Forelimb muscle (tissue), 1 donor: ENCODE data around the gene ARPP19. TPM values are rescaled to one million over a fixed set of nuclear protein-coding genes. Genes with fewer than 3 reads are reported as not detected.
"Not testable (repeated sequence)": the region's sequence is repeated elsewhere in the genome, so short reads cannot be mapped to it uniquely, and the experiment has no call there.

Source experiments
- DNase-seq: peaks from one replicate; pipeline ENCODE4 v3.0.0-alpha.2; 2013; ENCODE audit warnings: low read depth
- polyA plus RNA-seq: library from polyadenylated mRNA; unstranded; fragments of 120-200 nt; gene quantifications from one replicate; pipeline ENCODE4 v1.2.1, GENCODE V29; 2013; ENCODE audit not compliant: insufficient read length

The ARPP19 gene
- polyA plus RNA-seq, 1 donor: 64.8 TPM

DNA sequence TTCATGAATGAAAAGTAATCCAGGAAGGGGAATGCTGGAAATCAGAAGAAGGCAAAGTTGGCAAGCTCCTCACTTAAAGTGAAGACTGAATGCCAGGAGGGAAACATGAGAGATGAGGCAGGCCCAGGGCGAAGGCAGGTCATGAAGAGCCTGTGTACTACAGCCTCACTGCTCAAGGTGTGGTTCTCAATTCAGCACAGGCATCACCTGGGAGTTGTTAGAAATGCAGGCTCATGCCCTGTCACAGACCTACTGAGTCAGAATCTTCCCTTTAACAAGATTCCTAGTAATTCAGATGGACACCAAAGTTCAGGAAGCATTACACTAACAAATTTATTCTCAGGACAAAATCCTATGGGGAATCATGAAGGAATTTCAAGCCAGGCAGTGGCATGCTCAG lies 54.3 kb downstream of the ARPP19 start:
- no peak for DNase-seq

DNA sequence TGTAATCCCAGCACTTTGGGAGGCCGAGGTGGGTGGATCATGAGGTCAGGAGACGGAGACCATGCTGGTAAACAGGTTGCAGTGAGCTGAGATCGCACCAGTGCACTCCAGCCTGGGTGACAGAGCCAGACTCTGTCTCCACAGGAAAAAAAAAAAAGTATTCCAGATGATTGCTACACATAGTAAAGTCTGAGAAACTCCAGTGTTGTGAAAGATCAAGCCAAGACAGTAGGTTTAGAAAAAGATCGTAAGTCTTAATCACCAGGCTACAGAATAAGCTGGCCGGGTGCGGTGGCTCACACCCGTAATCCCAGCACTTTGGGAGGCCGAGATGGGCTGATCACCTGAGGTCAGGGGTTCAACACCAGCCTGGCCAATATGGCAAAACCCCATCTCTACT lies 56.0 kb downstream of the ARPP19 start:
- not testable (repeated sequence) for DNase-seq

DNA sequence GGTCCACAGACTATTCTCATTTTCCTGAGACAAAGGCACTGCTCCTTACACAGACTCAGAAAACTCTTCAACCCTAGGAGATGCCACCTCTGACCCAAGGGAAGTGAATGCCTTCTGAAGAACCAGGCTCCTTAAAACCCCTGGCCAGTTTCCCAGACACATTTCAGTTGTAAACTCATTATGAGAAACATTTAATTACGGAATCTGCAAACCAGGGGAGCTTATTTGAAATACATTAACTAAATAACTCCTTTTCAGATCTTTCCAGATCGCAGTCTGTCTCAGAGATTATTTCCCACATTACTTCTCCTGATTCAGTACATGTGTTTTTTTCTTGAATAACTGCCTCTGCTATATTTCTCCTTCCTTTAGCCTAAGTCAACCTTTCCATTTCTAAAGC lies 57.7 kb downstream of the ARPP19 start:
- DNase-seq: no peak

DNA sequence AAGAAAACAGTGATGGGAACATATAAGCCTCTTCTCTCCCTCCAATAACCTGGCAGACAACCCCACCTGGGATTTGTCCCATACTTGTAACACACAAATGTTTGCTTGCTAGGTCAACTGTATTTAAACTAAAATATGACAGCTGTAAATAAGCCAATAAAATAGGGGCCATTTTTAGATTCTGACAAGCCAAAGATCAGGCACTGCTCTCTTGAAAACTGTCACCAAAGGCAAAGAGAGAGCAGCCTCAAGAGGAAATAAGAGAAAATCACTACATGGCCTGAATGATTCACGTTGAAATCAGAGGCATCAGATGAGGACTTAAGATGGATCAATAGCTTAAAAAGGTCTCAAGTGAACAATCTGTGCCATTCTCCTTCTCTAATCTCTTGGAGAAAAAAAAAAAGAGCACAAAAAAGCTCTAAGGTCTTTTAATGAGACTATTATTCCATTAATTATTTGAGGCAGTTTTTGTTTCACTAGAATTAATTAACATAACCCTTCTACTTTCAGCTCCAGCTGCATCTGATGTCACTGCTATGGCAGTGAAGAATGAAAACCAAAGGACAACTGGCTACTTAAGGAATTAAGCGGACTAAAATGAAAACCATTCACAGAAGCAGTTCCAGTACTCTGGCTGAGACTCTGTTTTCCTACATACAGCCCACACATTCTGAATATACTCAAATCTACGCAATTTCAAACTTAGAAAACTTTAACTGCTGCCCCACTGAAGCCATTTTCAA lies 59.2 kb downstream of the ARPP19 start:
- no peak for DNase-seq

DNA sequence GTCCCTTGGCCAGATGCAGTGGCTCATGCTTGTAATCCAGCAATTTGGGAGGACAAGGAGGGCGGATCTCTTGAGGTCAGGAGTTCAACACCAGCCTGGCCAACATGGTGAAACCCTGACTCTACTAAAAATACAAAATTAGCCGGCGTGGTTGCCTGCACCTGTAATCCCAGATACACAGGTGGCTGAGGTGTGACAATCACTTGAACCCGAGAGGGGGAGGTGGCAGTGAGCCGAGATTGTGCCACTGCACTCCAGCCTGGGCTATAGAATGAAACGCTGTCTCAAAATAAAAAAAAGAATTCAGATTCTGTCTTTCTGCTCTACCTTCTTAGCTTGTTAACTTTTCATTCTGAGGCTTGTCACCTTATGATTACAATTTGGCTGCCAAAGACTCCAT lies 62.3 kb downstream of the ARPP19 start:
- no peak for DNase-seq

DNA sequence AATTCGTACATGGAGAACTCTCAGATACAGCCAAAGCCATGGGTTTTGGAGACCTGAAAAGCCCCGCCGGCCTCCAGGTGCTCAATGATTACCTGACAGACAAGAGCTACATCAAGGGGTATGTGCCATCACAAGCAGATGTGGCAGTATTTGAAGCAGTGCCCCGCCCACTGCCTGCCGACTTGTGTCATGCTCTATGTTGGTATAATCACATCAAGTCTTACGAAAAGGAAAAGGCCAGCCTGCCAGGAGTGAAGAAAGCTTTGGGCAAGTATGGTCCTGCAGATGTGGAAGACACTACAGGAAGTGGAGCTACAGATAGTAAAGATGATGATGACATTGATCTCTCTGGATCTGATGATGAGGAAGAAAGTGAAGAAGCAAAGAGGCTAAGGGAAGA lies 63.7 kb downstream of the ARPP19 start:
- no peak for DNase-seq

DNA sequence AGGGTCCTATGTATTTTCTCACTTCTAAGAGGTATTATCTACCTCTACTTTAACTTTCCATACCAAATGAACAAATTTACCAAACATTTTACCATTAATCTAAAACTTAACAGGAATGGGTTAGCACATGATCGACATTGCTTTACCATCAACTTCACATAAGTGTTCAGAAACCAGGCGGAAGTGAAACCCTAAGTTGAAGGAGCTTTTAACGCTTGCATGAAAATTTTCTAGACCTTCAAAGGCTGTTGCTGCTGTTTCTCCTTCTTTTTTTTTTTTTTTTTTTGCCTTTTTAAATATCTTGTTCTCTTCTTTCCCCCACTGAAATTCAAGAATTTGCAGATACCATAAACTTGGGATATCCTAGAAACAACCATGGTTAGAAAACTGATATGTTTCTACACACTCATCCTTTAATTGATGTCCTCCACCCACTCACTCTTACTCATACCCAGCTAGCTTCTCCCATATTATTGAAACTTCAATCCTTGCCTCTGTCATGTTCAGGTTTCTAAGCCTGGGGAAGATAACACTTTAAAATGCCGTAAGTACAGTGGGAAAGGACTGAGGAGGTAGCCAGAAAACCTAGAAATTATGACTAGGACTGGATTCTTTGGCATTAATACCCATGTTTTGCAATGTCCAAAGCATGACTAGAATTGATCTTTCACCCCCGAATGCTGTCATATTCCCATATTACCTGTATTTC lies 64.9 kb downstream of the ARPP19 start:
- no peak for DNase-seq

DNA sequence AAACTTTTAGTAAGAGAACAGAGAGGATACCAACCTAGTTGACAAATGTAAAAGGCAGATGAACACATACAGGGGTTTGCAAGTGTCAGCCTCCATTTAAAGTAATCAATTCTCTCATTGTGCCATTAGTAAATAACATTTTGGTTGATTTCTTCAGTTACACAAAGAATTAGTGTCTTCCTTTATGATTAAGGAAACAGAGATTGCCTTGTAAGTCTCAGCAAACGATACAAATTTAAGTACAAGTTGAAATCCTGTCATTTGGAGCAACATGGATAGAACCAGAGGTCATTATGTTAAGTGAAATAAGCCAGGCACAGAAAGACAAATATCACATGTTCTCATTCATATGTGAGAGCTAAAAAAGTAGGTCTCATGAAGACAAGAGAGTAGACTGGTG lies 66.2 kb downstream of the ARPP19 start:
- no peak for DNase-seq

DNA sequence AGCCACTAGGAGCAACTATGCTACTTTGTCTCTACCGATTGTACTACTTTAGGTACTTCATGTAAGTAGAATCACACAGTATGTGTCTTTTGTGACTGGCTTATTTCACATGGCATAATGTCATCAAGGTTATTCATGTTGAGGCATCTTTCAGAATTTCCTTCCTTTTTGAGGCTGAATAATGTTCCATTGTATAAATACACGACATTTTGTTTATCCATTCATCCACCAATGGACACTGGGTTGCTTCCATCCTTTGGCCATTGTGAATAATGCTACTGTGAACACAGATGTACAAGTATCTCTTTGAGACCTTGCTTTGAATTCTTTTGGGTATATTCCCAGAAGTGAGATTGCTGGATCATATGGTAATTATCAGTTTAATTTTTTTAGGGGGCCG lies 69.3 kb downstream of the ARPP19 start:
- DNase-seq: no peak

DNA sequence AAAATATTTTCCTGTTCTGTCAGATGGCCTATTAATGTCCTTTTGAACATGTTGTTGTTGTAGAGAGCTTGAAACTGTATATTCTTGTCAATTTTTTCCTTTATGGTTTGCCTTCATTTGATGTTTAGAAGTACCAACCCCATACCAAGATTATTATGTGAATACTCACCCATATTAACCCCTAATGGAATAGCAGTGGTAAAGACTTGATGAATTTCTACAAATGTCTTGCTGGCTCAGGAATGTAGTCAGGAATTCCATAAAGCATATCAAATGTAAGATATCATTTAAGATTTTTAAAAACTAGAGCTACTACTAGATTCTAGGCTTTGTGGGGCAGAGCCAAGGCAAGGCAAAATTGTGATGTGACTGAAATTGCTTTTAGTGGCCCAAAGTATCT lies 70.1 kb downstream of the ARPP19 start:
- no peak for DNase-seq

Other genes with a start within 250 kb of the ARPP19 start
- 5.9 TPM for gene MYO5A, start 40.1 kb downstream of the ARPP19 start, polyA plus RNA-seq
- gene ATOSA, start 110.4 kb upstream of the ARPP19 start, polyA plus RNA-seq: 21.5 TPM
- not detected for gene ONECUT1, start 221.3 kb upstream of the ARPP19 start, polyA plus RNA-seq